K562 (cell line): ENCODE measurements around the gene SLC26A5. TPM values are rescaled to one million over a fixed set of nuclear protein-coding genes. Genes with fewer than 3 reads are reported as not detected.

ENCODE experiments used
- ATAC-seq: fragments of 200-7000 bp; cut with Tn5 transposase; 3 replicates; pipeline ENCODE4 v1.9.1; 2020; ENCODE audit warnings: moderate library complexity
- BruUV-seq: library from RNA; stranded (reverse); fragments of 400-500 nt; replicated peaks from 2 replicates; lab custom pipeline; 2021; lab: Mats Ljungman, UMichigan
- CTCF ChIA-PET: fragments of 300-600 bp; formaldehyde crosslinking; extraction: SDS; loops from one replicate; lab custom pipeline; 2021; ENCODE audit warnings: low intra/inter-chr PET ratio; lab: Yijun Ruan, JAX
- POLR2A ChIA-PET: fragments of 300-600, 350-650 bp; sonication (Branson Sonifier 250); formaldehyde crosslinking; extraction: SDS; loops from one replicate; lab custom pipeline; 2021; ENCODE audit warnings: antibody characterized with exemption, inconsistent platforms; lab: Yijun Ruan, JAX
- DNase-seq, 4 experiments: peaks; one replicate each; pipeline versions ENCODE4 v3.0.0 to v3.0.0-alpha.2; 2011 to 2018; ENCODE audit warnings: low spot score in 3 of 4, mixed read lengths in 3 of 4; ENCODE audit errors: extremely low read depth in 1 of 4
- FAIRE-seq: peaks from 2 replicates; lab custom pipeline; 2011; peaks lifted over from hg19 to GRCh38; lab: Jason Lieb, UNC
- H2AFZ ChIP-seq: 2 replicates; pipeline ENCODE4 v1.6.0; 2011; ENCODE audit warnings: low read depth, low read length, control low read depth, inconsistent platforms
- H3K27ac ChIP-seq: fragments of 200-600 bp; 3 replicates; pipeline ENCODE4 v1.8.0; 2011; ENCODE audit warnings: low read depth, mild to moderate bottlenecking, control low read depth, inconsistent platforms, low read length, moderate library complexity, mixed read lengths; ENCODE audit errors: extremely low read depth
- H3K27me3 ChIP-seq, 2 experiments: fragments of 300-600 bp in 1 of 2; 2 replicates in 1 of 2; 3 replicates in 1 of 2; pipeline versions ENCODE4 v1.6.0 to v1.8.0; 2011; ENCODE audit warnings: inconsistent platforms in 2 of 2, low read length in 2 of 2, mild to moderate bottlenecking in 1 of 2, mixed read lengths in 1 of 2, moderate library complexity in 1 of 2; ENCODE audit not compliant: control insufficient read depth in 2 of 2, insufficient read depth in 2 of 2
- H3K36me3 ChIP-seq: fragments of 300-600 bp; 3 replicates; pipeline ENCODE4 v1.8.0; 2011; ENCODE audit warnings: mild to moderate bottlenecking, low read length, inconsistent platforms; ENCODE audit not compliant: control insufficient read depth, insufficient read depth
- H3K4me1 ChIP-seq, 2 experiments: fragments of 200-600 bp in 1 of 2; replicated peaks in 1 of 2; 2 replicates in 1 of 2; 3 replicates in 1 of 2; pipeline versions ENCODE4 v1.5.1 to v1.8.0; 2011; ENCODE audit warnings: inconsistent platforms in 2 of 2, low read length in 2 of 2, mild to moderate bottlenecking in 1 of 2, mixed read lengths in 1 of 2, moderate library complexity in 1 of 2; ENCODE audit not compliant: control insufficient read depth in 2 of 2, insufficient read depth in 2 of 2
- H3K4me2 ChIP-seq: 2 replicates; pipeline ENCODE4 v1.6.1; 2011; ENCODE audit warnings: low read length, control low read depth, inconsistent platforms, mixed read lengths; ENCODE audit not compliant: insufficient read depth
- H3K4me3 ChIP-seq: fragments of 200-600 bp; sonication (generic), shearing (Covaris generic); 2 replicates; pipeline ENCODE4 v1.5.1; 2016; ENCODE audit warnings: control low read depth, inconsistent platforms
- H3K79me2 ChIP-seq: fragments of 200-600 bp; 3 replicates; pipeline ENCODE4 v1.8.0; 2011; ENCODE audit warnings: low read length, inconsistent platforms; ENCODE audit not compliant: control insufficient read depth, insufficient read depth
- H3K9ac ChIP-seq, 2 experiments: 2 replicates each; pipeline versions ENCODE4 v1.6.0 to v1.6.1; 2011; ENCODE audit warnings: low read depth in 2 of 2, low read length in 2 of 2, control low read depth in 1 of 2, inconsistent platforms in 1 of 2, mild to moderate bottlenecking in 1 of 2, mixed read lengths in 1 of 2; ENCODE audit not compliant: insufficient read depth in 1 of 2
- H3K9me1 ChIP-seq: one replicate; pipeline ENCODE4 v1.6.0; 2011; ENCODE audit warnings: inconsistent platforms, mild to moderate bottlenecking, low read length, moderate library complexity; ENCODE audit not compliant: control insufficient read depth, insufficient read depth
- H3K9me3 ChIP-seq: replicated peaks from 2 replicates; pipeline ENCODE4 v1.5.1; 2011; ENCODE audit warnings: low read depth, low read length, inconsistent platforms; ENCODE audit not compliant: control insufficient read depth, insufficient read depth
- H4K20me1 ChIP-seq: replicated peaks from 2 replicates; pipeline ENCODE4 v1.6.1; 2011; ENCODE audit warnings: low read length, inconsistent platforms, mixed read lengths; ENCODE audit not compliant: control insufficient read depth, insufficient read depth
- ARID3B ChIP-seq: fragments of 250-450 bp; sonication (Bioruptor Pico); IDR thresholded peaks from 2 replicates; pipeline ENCODE4 v1.4.0; 2020; ENCODE audit warnings: borderline replicate concordance
- CHAMP1 ChIP-seq: fragments of 450-650 bp; IDR thresholded peaks from 2 replicates; pipeline ENCODE4 v1.6.1; 2016; ENCODE audit warnings: mild to moderate bottlenecking
- E4F1 ChIP-seq: fragments of 250-450 bp; sonication (Bioruptor Pico); IDR thresholded peaks from 2 replicates; pipeline ENCODE4 v1.5.0; 2021; ENCODE audit warnings: mild to moderate bottlenecking, borderline replicate concordance
- FOXJ3 ChIP-seq: sonication (generic); formaldehyde crosslinking; IDR thresholded peaks from 2 replicates; pipeline ENCODE4 v1.4.0; 2020; ENCODE audit warnings: mild to moderate bottlenecking, missing genetic modification reagents
- NONO ChIP-seq, 2 experiments: fragments of 200-400 bp in 1 of 2; fragments of 450-650 bp in 1 of 2; formaldehyde crosslinking in 1 of 2; IDR thresholded peaks; 2 replicates each; pipeline ENCODE4 v1.6.1; 2017; ENCODE audit warnings: low read depth in 2 of 2, mild to moderate bottlenecking in 2 of 2, moderate library complexity in 2 of 2, low read length in 1 of 2
- PHTF2 ChIP-seq: fragments of 250-450 bp; sonication (Bioruptor Pico); IDR thresholded peaks from 2 replicates; pipeline ENCODE4 v1.5.0; 2021; ENCODE audit warnings: mild to moderate bottlenecking
- RBM15 ChIP-seq: fragments of 200-400 bp; formaldehyde crosslinking; IDR thresholded peaks from 2 replicates; pipeline ENCODE4 v1.6.1; 2018; ENCODE audit warnings: mild to moderate bottlenecking, low read length, moderate library complexity; ENCODE audit not compliant: insufficient read depth
- SRSF7 ChIP-seq: fragments of 200-400 bp; formaldehyde crosslinking; optimal IDR thresholded peaks from 2 replicates; pipeline ENCODE3; 2017; ENCODE audit warnings: mild to moderate bottlenecking, low read depth, low read length
- TCF7L2 ChIP-seq: fragments of 150-350 bp; IDR thresholded peaks from 2 replicates; pipeline ENCODE4 v1.6.1; 2016; ENCODE audit warnings: low read depth, mild to moderate bottlenecking, low read length, moderate library complexity
- ZBTB34 ChIP-seq: fragments of 250-450 bp; sonication (Bioruptor Pico); IDR thresholded peaks from 2 replicates; pipeline ENCODE4 v1.8.0; 2021; ENCODE audit warnings: mild to moderate bottlenecking, moderate library complexity
- ZC3H11A ChIP-seq: IDR thresholded peaks from 2 replicates; pipeline ENCODE4 v1.6.1; 2012; ENCODE audit warnings: low read depth, low read length, improper control_type of control experiment
- WGBS: fragments of 100-300 bp; shearing (Covaris generic); methylation state at CpG from one replicate; pipeline ENCODE4 v1.1.6; 2016; ENCODE audit warnings: low coverage, mixed read lengths; ENCODE audit not compliant: insufficient coverage; ENCODE audit errors: missing lambda C conversion rate; 5-methylcytosine and 5-hydroxymethylcytosine counted together
- in situ Hi-C: fragments of 300-500 bp; cut with MboI; formaldehyde crosslinking; loops from 4 replicates; pipeline ENCODE4 v1.15.0; 2018; ENCODE audit warnings: inconsistent platforms, mixed read lengths
- intact Hi-C: fragments of 100-400 bp; cut with micrococcal nuclease; formaldehyde crosslinking; loops from 2 replicates; pipeline ENCODE4 v1.14.2; 2022
- polyA plus RNA-seq, 8 experiments: library from polyadenylated mRNA; depleted of rRNA in 4 of 8; stranded (reverse) in 5 of 8; unstranded in 3 of 8; fragments of >200 nt; fragmentation: Nextera tagmentation in 2 of 8; fragmentation: Illumina TruSeq in 1 of 8; extraction: Ambion mirVana in 2 of 8; extraction: Trizol in 1 of 8; gene quantifications; 2 replicates each; pipeline versions ENCODE4 v1.2.1 to v1.2.3, GENCODE V29; 2011 to 2014; ENCODE audit warnings: inconsistent platforms in 1 of 8, missing spikeins in 1 of 8
- total RNA-seq, 7 experiments: library from RNA; depleted of rRNA in 6 of 7; stranded (reverse); fragments of >200 nt in 6 of 7; fragmentation: Illumina TruSeq in 2 of 7; extraction: Trizol in 2 of 7; gene quantifications; 2 replicates each; pipeline versions ENCODE4 v1.2.1 to v1.2.3, GENCODE V29; 2011 to 2021; ENCODE audit warnings: low replicate concordance in 1 of 7

SLC26A5 gene
- total and polyA plus RNA-seq, 9 of the 15 experiments (the other 6 are each of a cell fraction or from before 2014, with no cell fraction given): not detected

GRCh38 chr7:103387242-103387641, 58.8 kb downstream of the SLC26A5 start:
- in situ Hi-C loops (no loop called here), intact Hi-C loops (no loop called here)
- Histone ChIP-seq H3K36me3 (no peaks in the 10 kb centered on the region), H4K20me1 (no peaks in the 10 kb centered on the region), H3K4me3 (no peak overlapping the region), H3K9ac (no peak overlapping the region), H3K9me3 (no peaks in the 10 kb centered on the region), H3K4me2 (no peak overlapping the region), H3K79me2 (no peaks in the 10 kb centered on the region), H3K9me1 (no peaks in the 10 kb centered on the region), H3K27me3 (peaks cover 10% of the 10 kb centered on the region in 2 experiments; a peak in 3 of 5 replicates), H3K4me1 (no peaks in the 10 kb centered on the region), H3K27ac (no peak overlapping the region), H2AFZ (no peak overlapping the region)
- ATAC-seq: no peak
- CTCF ChIA-PET: no interaction called here
- no peak for DNase-seq
- TF ChIP-seq CHAMP1: no peak
- no peak for TF ChIP-seq NONO (IDR thresholded peaks at IDR 0.05; ENCODE audit: low read depth in 2 of 2, low read length in 1 of 2)
- TF ChIP-seq TCF7L2: no peak
- TF ChIP-seq FOXJ3 (CRISPR knock-in tag): no peak
- TF ChIP-seq RBM15: no peak
- no peak for TF ChIP-seq PHTF2
- no peak for TF ChIP-seq SRSF7
- TF ChIP-seq ZC3H11A: no peak
- no peak for TF ChIP-seq ARID3B (CRISPR knock-in tag)
- no peak for TF ChIP-seq ZBTB34 (CRISPR knock-in tag)
- TF ChIP-seq E4F1 (CRISPR knock-in tag): no peak
- POLR2A ChIA-PET: interaction anchor here (0.6 to 1.7 kb wide), 4 partner anchors 11 to 183 kb away, joined by 3 to 4 read pairs (median 4); no protein-coding TSS in a partner anchor
- FAIRE-seq: no peak
- BruUV-seq: no TSS peak
- WGBS: 11% methylated on average over 1 of the region's 1 CpG
